GM23338 (cell line): ENCODE measurements around the gene ANKRD55. TPM values are rescaled to one million over a fixed set of nuclear protein-coding genes. Genes with fewer than 3 reads are reported as not detected.

Experiments
- ATAC-seq: fragments of 200-7000 bp; cut with Tn5 transposase; 3 replicates; pipeline ENCODE4 v1.9.1; 2020
- DNase-seq: peaks from one replicate; pipeline ENCODE4 v3.0.0-alpha.2; 2015; ENCODE audit warnings: low spot score
- H2AFZ ChIP-seq: fragments of 200-600 bp; sonication (generic); 2 replicates; pipeline ENCODE4 v1.8.0; 2016; ENCODE audit warnings: antibody characterized with exemption, mild to moderate bottlenecking, moderate library complexity
- H3F3A ChIP-seq: fragments of 200-600 bp; sonication (generic); replicated peaks from 2 replicates; pipeline ENCODE4 v1.8.0; 2017; ENCODE audit warnings: antibody characterized with exemption, mixed run types, low read depth
- H3K27ac ChIP-seq: fragments of 200-600 bp; sonication (generic); 2 replicates; pipeline ENCODE4 v1.6.1; 2016; ENCODE audit warnings: low read depth
- H3K27me3 ChIP-seq: fragments of 200-600 bp; sonication (generic); 2 replicates; pipeline ENCODE4 v1.8.0; 2016; ENCODE audit warnings: mild to moderate bottlenecking, mixed run types, moderate library complexity; ENCODE audit not compliant: insufficient read depth
- H3K36me3 ChIP-seq: fragments of 200-600 bp; sonication (generic); 2 replicates; pipeline ENCODE4 v1.8.0; 2016; ENCODE audit warnings: mild to moderate bottlenecking; ENCODE audit not compliant: insufficient read depth
- H3K4me1 ChIP-seq: fragments of 200-600 bp; sonication (generic); 2 replicates; pipeline ENCODE4 v1.8.0; 2016; ENCODE audit warnings: mild to moderate bottlenecking, moderate library complexity; ENCODE audit not compliant: insufficient read depth
- H3K4me2 ChIP-seq: fragments of 200-600 bp; sonication (generic); 2 replicates; pipeline ENCODE4 v1.7.1; 2017; ENCODE audit warnings: mixed run types
- H3K4me3 ChIP-seq: fragments of 200-600 bp; sonication (generic); 2 replicates; pipeline ENCODE4 v1.6.1; 2016; ENCODE audit warnings: mixed run types
- H3K79me2 ChIP-seq: fragments of 200-600 bp; sonication (generic); replicated peaks from 2 replicates; pipeline ENCODE4 v1.8.0; 2017; ENCODE audit warnings: mild to moderate bottlenecking; ENCODE audit not compliant: insufficient read depth
- H3K9me2 ChIP-seq: fragments of 200-600 bp; sonication (generic); 2 replicates; pipeline ENCODE4 v1.8.0; 2017; ENCODE audit not compliant: insufficient read depth
- H4K20me1 ChIP-seq: fragments of 200-600 bp; sonication (generic); replicated peaks from 2 replicates; pipeline ENCODE4 v1.8.0; 2017; ENCODE audit warnings: mild to moderate bottlenecking; ENCODE audit not compliant: insufficient read depth
- H3K27ac Mint-ChIP-seq: 2 replicates; pipeline ENCODE4 v1.8.0; 2020; ENCODE audit warnings: inconsistent platforms, mild to moderate bottlenecking, moderate library complexity, mixed read lengths
- H3K27me3 Mint-ChIP-seq: 3 replicates; pipeline ENCODE4 v1.8.0; 2022; ENCODE audit warnings: low read depth, mild to moderate bottlenecking, moderate library complexity, mixed read lengths, inconsistent platforms; ENCODE audit not compliant: insufficient read depth, poor library complexity
- H3K36me3 Mint-ChIP-seq: 3 replicates; pipeline ENCODE4 v1.8.0; 2021; ENCODE audit warnings: low read depth, mild to moderate bottlenecking, inconsistent platforms, moderate library complexity, mixed read lengths
- H3K4me1 Mint-ChIP-seq: 3 replicates; pipeline ENCODE4 v1.8.0; 2020; ENCODE audit warnings: mild to moderate bottlenecking, inconsistent platforms, mixed read lengths
- H3K4me3 Mint-ChIP-seq: 3 replicates; pipeline ENCODE4 v1.8.0; 2021; ENCODE audit warnings: moderate library complexity, mild to moderate bottlenecking, inconsistent platforms, mixed read lengths
- H3K9me3 Mint-ChIP-seq: 3 replicates; pipeline ENCODE4 v1.8.0; 2020; ENCODE audit warnings: moderate library complexity, mild to moderate bottlenecking, inconsistent platforms, mixed read lengths
- CREB1 ChIP-seq: fragments of 250-450 bp; sonication (Bioruptor Pico); IDR thresholded peaks from 2 replicates; pipeline ENCODE4 v1.5.0; 2020; ENCODE audit warnings: low read depth, mild to moderate bottlenecking, moderate library complexity
- EZH2phosphoT487 ChIP-seq: fragments of 200-600 bp; sonication (generic); IDR thresholded peaks from one replicate; pipeline ENCODE4 v1.8.1; 2018; ENCODE audit warnings: antibody characterized with exemption; ENCODE audit not compliant: unreplicated experiment
- JUNB ChIP-seq: IDR thresholded peaks from one replicate; pipeline ENCODE4 v1.6.1; 2016; ENCODE audit warnings: antibody characterized with exemption; ENCODE audit not compliant: unreplicated experiment
- NANOG ChIP-seq: IDR thresholded peaks from 2 replicates; pipeline ENCODE4 v1.6.1; 2016; ENCODE audit warnings: antibody characterized with exemption, borderline replicate concordance
- POLR2AphosphoS5 ChIP-seq: IDR thresholded peaks from 2 replicates; pipeline ENCODE4 v1.6.1; 2016; ENCODE audit warnings: antibody characterized with exemption, low read depth
- REST ChIP-seq: IDR thresholded peaks from one replicate; pipeline ENCODE4 v1.6.1; 2018; ENCODE audit warnings: antibody characterized with exemption; ENCODE audit not compliant: unreplicated experiment
- STAT1 ChIP-seq: IDR thresholded peaks from one replicate; pipeline ENCODE4 v1.6.1; 2016; ENCODE audit warnings: antibody characterized with exemption; ENCODE audit not compliant: unreplicated experiment
- ZNF331 ChIP-seq: fragments of 250-450 bp; sonication (Bioruptor Pico); IDR thresholded peaks from 2 replicates; pipeline ENCODE4 v1.5.0; 2020; ENCODE audit warnings: low read depth, mild to moderate bottlenecking, moderate library complexity
- ZNF462 ChIP-seq: fragments of 250-450 bp; sonication (Bioruptor Pico); IDR thresholded peaks from 2 replicates; pipeline ENCODE4 v1.5.0; 2020; ENCODE audit warnings: mild to moderate bottlenecking, moderate library complexity
- polyA plus RNA-seq: library from polyadenylated mRNA; unstranded; fragments of >200 nt; fragmentation: Nextera tagmentation; extraction: Ambion mirVana; gene quantifications from 2 replicates; pipeline ENCODE4 v1.2.1, GENCODE V29; 2016
- total RNA-seq: library from RNA; depleted of rRNA; stranded (reverse); fragments of >200 nt; shearing (Covaris generic); gene quantifications from 2 replicates; pipeline ENCODE4 v1.2.3, GENCODE V29; 2014

The ANKRD55 gene
- total and polyA plus RNA-seq, 2 experiments from 2014 or later: not detected

DNA sequence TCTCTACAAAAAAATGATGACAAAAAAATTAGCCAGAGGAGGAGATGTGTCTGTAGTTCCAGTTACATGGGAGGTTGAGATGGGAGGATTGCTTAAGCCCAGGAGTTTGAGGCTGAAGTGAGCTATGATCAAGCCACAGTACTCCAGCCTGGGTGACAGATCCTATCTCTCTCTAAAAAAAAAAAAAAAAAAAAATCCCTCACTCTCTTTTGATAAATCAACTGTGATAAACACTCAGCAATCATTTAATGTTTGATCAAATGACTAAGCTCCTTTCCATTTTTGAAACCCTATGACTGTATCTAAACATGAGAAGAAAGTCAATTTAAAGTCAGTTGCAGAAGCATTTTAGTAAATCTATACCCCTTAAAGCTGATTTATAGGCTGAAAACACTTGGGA is 126.3 kb downstream of the ANKRD55 start (continued):
- TF ChIP-seq ZNF462 (CRISPR knock-in tag) (no peak), JUNB (no peak), ZNF331 (CRISPR knock-in tag) (no peak)

- H2AFZ ChIP-seq: peak overlapping the region; percentile 76; the same call in 1 of the 2 replicates
- no peak overlapping the region for H3K27ac Mint-ChIP-seq
- H3K4me1 Mint-ChIP-seq: no peaks in the 10 kb centered on the region
- H3K4me2 ChIP-seq: no peak overlapping the region
- H3K27ac ChIP-seq: no peak overlapping the region
- no peak overlapping the region for H3K4me3 Mint-ChIP-seq
- no peak for DNase-seq
- no peaks in the 10 kb centered on the region for H4K20me1 ChIP-seq
- H3K36me3 ChIP-seq: no peaks in the 10 kb centered on the region
- H3K4me3 ChIP-seq: no peak overlapping the region
- no peaks in the 10 kb centered on the region for H3K27me3 Mint-ChIP-seq
- no peaks in the 10 kb centered on the region for H3K36me3 Mint-ChIP-seq
- H3K4me1 ChIP-seq: no peaks in the 10 kb centered on the region
- H3K9me3 Mint-ChIP-seq: no peaks in the 10 kb centered on the region
- H3K9me2 ChIP-seq: no peaks in the 10 kb centered on the region
- no peak for ATAC-seq
- no peaks in the 10 kb centered on the region for H3K27me3 ChIP-seq
- H3F3A ChIP-seq: no peaks in the 10 kb centered on the region
- no peaks in the 10 kb centered on the region for H3K79me2 ChIP-seq
- no peak for TF ChIP-seq STAT1
- TF ChIP-seq CREB1: no peak
- no peak for TF ChIP-seq EZH2phosphoT487
- no peak for TF ChIP-seq JUNB
- TF ChIP-seq POLR2AphosphoS5: no peak
- TF ChIP-seq REST: no peak
- no peak for TF ChIP-seq NANOG
Observed at GRCh38 chr5:56105511-56106291, 127.4 kb downstream of the ANKRD55 start.
